GM12873 (cell line): Measurements from ENCODE around the gene PMP22.

Experiments
- TF ChIP-seq, protein P1 (sequence below): IDR thresholded peaks from 2 replicates; pipeline ENCODE4 v1.5.1; 2012; ENCODE audit warnings: low read depth, mild to moderate bottlenecking, moderate library complexity, low read length, control low read depth; ENCODE audit not compliant: insufficient read depth; ENCODE audit errors: missing control alignments

Gene PMP22

DNA sequence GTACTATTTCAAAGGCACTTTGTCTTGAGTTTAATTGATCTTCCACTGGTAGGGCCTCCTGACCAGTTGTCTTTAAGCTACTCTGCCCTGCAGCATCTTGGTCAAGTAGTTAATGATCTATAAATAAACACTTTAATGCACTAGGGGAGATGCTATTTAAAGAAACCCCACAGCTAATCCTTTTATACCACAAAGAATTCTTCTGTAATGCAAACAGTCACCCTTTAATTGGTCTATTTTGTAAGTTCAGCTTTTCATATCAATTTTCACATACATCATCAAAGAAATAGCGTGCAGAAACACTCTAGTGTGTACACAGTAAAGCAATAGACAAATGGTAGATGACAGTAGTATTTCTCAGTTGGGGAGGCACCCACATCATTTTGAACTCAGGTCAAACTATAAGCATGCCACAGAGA, 70.3 kb downstream of the PMP22 start:
- TF ChIP-seq, protein P1, sequence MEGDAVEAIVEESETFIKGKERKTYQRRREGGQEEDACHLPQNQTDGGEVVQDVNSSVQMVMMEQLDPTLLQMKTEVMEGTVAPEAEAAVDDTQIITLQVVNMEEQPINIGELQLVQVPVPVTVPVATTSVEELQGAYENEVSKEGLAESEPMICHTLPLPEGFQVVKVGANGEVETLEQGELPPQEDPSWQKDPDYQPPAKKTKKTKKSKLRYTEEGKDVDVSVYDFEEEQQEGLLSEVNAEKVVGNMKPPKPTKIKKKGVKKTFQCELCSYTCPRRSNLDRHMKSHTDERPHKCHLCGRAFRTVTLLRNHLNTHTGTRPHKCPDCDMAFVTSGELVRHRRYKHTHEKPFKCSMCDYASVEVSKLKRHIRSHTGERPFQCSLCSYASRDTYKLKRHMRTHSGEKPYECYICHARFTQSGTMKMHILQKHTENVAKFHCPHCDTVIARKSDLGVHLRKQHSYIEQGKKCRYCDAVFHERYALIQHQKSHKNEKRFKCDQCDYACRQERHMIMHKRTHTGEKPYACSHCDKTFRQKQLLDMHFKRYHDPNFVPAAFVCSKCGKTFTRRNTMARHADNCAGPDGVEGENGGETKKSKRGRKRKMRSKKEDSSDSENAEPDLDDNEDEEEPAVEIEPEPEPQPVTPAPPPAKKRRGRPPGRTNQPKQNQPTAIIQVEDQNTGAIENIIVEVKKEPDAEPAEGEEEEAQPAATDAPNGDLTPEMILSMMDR = no peak

DNA sequence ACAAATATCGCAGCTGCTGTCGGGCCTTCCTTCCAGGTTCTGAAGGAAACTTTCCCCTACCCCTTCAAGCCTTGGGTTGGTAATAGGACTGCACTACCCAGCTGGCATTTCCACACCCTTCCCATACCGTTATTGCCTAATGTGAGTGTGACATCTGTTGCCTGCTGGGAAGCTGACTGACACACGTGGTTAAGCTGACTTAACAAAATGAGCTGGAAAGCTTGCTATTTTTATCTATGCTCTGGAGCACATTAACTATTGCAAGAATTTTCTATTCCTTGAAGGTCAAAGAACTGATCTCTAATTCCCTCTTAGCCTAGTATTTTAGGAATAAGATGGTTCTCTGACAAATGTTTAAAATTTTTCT, 79.5 kb downstream of the PMP22 start:
- TF ChIP-seq, protein P1 = no peak

DNA sequence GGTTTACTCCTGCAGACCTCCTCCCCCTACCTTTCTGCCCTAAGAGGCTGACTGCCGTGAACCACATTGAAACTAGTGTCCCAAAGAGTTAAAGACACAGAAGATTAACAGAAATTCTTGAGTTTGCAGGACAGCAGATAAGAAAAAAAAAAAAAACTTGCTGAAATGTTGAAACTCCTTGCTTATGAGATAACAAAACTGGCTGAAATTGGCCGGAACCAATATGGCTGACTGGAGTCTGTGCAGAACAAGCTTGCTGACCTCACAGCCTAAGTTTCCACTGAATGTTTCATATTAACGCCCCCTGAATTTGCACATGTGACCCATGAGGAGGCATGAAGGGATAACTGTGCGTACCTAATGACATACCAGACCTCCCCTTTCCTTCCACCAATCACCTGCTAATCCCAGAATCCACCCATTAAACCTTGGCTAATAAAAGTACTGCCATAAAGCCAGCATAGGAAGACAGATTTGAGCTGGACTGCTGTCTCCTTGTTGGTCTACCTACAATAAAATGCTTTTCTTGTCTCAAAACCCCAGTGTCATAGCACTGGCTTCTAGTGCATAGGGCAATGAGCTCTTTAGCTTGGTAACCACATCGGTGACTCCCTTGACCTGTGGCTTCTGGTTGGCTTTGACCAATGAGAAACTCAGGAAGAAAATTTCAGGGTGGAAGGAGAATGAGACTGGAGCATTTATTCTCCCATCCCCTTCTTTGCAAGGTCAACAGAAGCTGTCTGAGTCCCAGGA, 80.1 kb downstream of the PMP22 start:
- TF ChIP-seq, protein P1 = no peak

DNA sequence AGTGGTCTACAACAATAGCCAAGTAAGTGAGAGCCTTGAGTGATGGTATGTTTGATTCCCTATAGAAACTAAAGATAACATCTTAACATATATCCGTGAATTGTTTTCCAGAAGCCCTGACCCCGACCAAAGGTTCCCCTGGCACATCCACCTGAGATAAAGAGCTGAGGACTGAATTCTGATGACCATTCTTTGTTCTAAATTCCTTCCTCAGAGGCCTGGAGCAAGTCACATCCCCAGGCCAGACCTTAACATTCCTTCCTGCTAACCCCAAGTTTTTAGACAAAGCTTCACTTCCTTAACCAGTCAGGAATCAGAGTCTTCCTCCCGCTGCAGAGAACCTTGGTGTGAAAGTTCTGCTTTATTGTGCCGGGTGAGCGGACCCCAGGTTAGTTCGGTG, 83.3 kb downstream of the PMP22 start:
- TF ChIP-seq, protein P1 = no peak

DNA sequence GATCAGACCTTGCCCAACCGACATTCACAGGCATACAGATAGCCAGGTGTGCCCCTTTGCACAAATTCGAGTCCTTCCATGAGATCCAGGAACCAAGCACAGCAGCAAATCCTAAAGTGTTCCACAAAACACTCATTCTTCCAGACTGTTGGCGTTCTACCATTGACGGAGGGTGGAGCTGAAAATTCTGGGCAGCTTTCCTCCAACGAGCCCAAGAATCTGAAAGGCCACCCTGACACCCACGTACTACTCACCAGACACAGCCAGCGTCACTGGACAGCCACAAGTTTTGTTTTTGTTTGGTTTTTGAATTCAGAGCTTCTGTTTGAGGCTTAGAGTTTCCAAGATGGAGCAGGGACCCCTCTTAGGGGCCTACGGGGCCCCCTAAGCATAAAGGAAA, 83.8 kb downstream of the PMP22 start:
- TF ChIP-seq, protein P1 = no peak

DNA sequence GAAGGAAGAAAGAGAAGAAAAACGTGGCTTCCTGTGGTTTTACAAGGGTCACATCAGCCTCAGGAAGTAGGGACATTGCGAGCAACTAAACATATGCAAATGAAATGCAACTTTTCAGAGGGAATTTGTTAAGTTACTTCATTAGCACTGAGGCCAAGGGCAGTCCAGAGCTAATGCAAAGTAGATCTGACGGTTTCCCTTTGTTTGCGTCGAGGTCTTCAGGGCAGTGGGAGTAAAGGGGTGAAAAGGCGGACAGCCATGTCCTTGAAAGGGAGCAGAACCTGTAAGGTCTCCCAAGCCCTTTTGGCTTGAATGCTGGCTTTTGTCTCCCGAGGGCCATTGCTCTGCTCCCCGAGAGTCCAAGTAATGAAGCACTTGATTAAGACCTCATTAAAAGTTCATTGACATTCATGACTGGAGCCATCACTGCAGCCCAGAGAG, 85.0 kb downstream of the PMP22 start:
- TF ChIP-seq, protein P1 = no peak
